GM18951 (cell line): ENCODE measurements around the gene SDR39U1.

Experiments
- POLR2A ChIP-seq: IDR thresholded peaks from 4 replicates; pipeline ENCODE4 v1.6.1; 2011; ENCODE audit warnings: mild to moderate bottlenecking; ENCODE audit not compliant: insufficient read length, insufficient read depth; ENCODE audit errors: extremely low read depth
- in situ Hi-C: fragments of 300-500 bp; cut with MboI; formaldehyde crosslinking; loops from one replicate; pipeline ENCODE4 v1.12.0; 2022; ENCODE audit warnings: low sequenced_read_pairs, mixed read lengths, inconsistent platforms; ENCODE audit not compliant: unreplicated experiment

Gene SDR39U1

DNA sequence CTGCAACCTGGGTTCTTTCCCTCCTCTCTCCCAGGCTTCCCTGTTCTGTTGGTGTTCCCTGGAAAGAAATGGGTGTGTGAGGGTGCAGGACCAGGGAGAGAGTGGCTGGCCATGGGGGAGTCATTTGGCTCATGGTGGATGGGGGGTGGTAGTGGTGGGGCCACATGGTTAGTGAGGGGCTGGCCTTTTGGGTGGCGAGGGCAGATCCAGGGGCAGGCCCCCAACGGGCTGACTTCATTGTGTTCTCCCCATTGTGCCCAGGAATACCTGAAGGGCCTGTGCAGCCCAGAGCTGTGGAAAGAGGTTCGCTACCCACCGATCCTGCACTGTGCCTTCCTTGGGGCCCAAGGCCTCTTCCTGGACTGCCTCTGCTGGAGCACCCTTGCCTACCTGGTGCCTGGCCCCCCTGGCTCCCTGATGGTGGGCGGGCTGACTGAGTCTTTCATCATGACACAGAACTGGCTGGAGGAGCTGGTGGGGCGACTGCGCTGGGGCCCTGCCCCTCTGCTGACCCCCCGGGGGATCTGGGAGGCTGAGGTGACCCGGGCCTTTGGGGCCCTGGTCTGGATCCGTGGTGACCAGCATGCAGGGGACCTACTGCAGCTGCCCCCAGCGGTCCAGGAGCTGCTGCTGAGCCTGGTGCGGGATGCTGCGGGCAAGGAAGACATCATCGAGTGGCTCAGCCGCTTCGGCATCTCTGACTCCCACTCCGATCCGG is 34.8 kb downstream of the SDR39U1 start:
- no peak for TF ChIP-seq POLR2A
- in situ Hi-C loops: no loop called here

DNA sequence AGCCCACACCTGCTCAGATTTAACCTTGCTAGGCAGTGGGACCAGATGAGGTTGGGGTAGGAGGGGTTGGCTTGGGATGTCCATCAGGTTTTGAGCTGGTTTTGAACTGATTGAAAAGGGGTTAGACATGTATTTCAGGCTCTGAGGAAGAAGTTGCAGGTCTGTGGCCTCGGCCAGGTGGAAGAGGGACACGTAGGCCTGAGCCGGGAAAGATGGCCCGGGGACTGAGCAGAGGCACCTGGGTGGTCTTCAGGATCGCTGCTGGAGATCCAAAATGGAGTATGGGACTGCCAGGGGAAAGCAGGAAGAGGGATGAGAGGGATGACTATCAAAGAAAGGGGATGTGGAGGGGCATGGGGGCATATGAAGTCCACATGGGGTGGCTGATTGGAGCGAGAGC is 36.2 kb downstream of the SDR39U1 start:
- no peak for TF ChIP-seq POLR2A
- in situ Hi-C loops: no loop called here

DNA sequence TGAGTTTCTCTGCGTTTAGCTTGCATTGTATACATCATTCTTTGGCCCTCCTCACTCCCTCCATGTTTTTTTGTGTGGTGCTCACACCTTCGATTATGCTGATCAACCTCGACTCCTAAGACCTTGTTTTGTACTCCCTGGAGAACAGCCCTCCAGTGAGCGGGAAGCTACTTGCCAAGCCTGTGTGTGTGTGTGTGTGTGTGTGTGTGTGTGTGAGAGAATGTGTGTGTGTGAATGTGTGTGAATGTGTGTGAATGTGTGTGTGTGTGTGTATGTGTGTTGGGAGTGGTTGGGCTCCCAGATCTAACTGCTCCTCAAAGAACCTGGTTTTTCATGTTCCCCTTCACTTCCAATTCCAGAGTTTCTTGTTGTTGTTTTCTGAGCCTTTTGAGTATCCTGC is 37.8 kb downstream of the SDR39U1 start:
- in situ Hi-C loops: no loop called here
- TF ChIP-seq POLR2A: no peak

DNA sequence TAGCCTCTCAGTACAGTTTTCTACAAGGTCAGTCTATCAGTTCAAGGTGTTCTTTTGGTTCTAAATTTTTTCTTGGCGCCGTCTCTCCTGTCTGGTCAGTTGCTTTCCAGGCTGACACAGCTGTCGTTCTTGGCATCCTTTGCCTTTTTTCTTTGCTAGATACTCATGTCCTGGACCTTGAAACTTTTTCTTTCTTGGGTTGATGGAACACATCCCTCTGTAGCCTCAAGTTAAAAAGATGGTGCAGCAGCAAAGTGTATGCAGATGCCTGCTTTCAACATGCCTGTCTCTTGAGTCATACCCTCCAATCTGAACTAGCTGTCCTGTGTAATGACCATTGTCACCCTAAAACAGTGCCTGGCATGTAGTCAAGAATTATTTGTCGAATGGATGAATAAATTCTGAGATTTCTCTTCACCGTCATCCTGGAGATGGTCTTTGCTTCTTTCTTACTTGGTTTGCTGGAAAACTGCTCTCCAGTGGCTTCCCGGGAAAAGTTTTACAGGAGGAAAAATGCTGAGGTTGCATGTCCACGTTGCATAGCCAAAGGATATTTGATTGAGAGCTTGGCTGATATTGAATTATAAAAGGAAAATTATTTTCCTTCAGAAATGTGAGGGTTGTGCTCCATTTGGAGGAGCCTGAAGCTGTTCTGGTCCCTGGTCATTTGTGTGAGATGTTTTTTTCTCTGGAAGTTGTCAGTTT is 39.1 kb downstream of the SDR39U1 start:
- in situ Hi-C loops: no loop called here
- TF ChIP-seq POLR2A: no peak

DNA sequence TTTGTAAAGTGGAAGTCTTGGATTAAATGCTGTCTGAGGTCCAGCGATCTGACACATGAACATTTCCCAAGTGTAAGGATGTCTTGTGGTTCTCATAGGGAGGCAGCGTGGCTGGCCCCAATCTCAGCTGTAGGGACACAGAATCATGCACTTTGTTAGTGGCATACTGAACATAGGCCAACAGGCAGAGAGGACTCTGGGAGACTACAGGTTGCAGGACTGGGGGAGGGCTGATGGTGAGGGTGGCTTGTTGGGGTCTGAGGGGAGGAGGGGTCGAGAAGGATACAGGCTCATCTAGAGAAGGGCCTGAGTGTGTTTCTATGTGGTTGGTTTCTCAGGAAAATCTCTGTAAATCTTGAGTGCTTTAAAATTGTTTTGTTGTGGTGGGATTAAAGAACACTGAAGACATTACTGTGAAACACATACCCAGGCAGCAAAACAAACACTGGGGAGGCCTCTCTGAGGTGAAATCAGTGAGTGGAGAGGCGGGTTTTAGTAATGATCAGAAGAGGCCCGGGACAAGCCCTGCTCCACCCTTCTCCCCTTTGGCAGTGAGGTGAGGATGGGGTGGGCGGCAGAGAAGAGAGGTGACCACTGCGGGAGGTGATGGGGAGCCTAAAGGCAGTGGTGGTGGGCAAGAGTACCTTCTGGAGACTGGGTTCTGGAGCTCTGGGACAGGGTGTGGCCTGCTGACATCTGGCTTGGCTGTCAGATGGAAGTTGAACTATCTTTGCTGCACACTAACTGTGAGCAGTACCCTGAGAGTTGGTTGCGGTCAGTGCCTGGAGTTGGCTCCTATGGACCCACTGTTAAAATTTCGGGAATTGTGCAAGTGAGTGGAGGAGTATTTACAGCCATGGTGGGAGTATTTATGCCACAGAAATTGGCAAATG is 40.5 kb downstream of the SDR39U1 start:
- no peak for TF ChIP-seq POLR2A
- in situ Hi-C loops: no loop called here

DNA sequence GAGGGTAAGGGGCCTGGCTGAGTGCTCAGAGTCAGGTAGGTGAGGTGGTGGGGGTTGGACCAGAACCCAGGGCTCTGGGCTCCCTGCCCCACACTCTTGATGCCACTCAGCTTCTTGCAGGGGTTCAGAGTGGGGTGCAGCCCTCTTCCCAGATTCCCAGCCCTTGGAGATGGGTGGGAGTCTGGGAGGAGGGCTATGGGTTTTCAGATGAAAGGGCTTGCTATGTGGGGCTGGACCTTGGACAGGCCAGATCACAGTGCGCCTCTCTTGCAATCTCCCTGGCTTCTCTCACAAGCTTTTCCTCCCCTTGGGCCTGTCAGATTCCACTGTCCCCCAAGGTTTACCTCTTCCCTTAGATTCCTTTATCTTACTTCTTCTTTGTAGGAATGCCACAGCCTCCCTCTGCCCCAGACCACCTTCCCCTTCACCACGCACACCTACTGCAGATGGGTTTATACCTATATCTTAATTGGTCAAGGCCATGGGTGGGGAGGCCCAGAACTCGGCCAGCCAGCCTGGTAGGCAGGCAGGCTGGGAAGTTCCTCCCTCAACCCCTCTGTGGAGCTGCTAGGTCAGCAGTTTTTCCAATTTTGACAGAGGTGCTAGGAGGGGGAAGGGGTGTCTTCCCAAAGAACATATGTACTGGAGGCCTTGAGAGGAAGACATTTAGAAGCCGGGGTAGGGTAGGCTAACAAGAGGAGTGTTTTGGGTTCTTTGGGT is 42.4 kb downstream of the SDR39U1 start:
- no peak for TF ChIP-seq POLR2A
- in situ Hi-C loops: no loop called here

DNA sequence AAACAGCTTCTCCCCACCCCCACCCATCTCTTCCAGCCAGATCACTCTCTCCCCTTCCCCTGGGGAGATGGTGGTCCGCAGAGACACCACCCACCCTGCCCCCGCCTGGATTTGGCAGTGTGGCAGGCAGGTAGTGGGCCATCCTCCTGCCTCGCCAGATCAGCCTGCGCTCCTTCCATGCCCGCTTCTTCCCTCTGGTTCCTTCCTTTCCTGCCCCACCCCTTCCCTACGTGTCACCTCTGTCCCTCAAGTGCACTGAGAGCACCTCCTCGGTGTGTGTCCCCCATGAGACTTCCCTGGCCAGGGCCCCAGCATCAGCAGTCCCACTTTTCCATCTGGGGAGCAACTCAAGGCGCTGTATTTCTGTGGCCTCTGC is 43.1 kb downstream of the SDR39U1 start:
- in situ Hi-C loops: no loop called here
- no peak for TF ChIP-seq POLR2A

DNA sequence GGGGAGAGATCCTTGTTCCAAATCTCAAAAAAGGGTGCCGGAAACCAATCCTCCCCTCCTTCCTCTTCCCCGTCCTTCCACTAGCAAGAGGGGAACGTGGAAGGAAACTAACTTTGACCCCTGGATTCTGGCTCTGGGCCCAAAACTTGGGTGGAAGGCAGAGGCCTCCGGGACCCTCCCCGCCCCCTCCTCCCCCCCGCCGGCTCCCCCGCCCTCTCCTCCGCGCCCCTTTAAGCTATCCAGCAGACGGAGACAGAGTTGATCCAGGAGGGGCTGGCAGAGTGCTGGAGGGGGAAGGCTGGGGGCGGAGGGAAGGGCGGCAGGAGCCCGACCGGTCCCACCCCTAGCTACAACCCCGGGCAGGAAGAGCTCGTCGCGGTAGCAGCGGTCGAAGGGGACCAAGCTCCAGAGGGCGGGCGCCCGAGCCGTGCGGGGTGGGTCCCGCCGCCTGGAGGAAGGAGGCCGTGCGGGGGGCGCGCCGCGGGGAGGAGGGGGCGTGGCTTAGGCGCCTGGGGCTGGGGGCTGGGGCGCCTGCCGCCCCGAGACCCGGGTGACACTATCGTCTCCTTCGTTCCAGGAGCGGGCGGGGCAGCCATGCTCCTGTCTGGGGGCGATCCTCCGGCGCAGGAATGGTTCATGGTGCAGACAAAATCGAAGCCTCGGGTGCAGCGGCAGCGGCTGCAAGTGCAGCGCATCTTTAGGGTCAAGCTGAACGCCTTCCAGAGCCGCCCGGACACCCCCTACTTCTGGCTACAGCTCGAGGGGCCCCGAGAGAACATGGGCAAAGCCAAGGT is 43.7 kb downstream of the SDR39U1 start, which contains the start of gene NYNRIN:
TSS of gene NYNRIN (plus strand) at position 351 of the 794 bp plus-strand sequence. CDS start at position 595, 244 bp downstream.
- no peak for TF ChIP-seq POLR2A
- in situ Hi-C loops: no loop called here

DNA sequence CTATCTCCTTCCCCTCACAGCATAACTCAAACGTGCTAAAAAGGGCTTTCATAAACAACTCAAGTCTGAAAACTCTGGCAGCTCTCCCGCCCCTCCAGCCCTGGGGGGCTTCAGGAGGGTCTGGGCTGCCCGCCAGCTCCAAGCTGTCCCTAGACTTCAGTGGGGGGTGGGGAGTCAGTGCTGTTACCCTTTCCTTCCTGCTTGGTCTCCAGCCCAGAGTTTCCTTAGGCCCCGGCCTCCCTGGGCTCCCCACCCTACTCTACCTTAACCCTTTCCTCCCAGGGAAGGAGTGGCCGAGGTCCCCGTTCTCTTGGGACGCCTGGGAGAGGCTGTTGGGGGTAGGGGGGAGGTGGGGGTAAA is 44.3 kb downstream of the SDR39U1 start:
- in situ Hi-C loops: no loop called here
- no peak for TF ChIP-seq POLR2A

DNA sequence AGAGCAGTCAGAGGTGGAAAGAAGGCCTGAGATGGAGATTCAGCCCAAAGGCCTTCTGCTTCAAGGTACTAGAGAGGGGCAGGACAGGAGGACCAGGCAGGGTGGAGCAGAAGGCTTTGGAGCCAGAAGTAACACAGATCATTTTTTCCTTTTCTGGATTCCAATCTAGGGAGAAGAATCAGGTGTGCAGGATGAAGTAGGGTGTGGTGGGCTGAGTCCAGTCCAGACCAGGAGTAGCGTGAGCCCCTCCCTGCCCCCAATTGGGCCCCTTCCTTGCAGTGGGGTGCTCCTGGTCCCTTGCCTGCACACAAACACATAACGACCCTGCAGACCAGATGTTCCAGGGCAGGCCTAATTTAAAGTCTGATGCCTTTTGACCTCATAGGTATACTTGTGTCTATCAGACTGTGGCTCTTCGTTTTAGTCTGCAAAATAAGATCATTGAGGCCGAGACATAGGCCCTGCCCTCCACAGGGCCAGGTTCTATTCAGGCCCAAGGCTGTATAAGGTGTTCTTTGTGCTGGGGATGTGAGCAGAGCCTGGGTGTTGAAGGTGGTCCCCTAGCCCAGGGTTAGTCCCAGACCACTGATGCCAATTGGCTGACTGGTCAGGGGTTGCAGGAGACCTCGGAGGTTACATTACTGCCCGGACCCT is 44.8 kb downstream of the SDR39U1 start:
- in situ Hi-C loops: no loop called here
- no peak for TF ChIP-seq POLR2A

DNA sequence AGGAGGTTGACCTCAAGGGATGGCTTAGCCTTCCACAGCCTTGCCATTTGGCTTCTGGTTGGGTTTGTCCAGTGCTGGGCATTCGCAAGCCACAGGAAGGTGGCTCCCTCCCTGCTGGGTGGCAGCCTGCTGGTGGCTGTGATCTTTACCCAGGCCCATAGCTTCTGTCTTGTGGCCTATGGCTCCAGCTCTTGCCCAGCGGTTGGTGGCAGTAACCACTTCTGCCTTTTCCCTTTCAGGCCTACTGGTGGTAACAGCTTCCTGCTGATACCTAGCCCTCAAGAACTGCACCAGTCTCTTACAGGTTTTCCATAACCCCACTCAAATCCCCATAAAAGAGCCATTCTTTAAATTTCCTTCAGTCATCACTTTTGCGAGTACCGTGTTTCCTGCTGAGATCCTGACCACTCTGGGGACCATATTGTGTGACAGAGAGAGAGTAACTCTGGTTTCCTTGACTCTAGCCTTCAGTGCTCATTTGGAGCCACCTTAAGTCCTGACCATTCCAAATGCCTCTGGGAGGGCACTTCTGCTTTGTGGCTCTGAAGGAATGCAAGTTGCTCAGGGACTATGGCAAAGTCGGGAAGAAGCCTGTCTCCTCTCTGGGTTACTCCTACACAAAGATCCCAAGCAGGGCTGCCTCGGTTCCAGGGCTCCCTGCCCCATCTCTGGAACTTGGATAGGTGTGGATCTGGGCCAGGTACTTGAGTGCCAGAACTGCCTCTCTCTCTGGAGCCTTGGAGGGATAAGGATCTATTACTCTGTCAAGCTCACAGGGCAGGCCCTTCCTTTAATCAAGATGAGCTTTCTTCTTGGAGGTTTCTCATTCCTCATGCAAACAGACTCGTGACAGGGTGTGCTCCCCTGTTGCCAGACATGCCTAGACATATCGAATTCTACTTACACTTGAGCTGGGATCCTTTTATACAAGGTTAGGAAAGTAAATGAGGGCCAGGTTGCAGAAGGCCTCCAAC is 46.7 kb downstream of the SDR39U1 start:
- no peak for TF ChIP-seq POLR2A
- in situ Hi-C loops: no loop called here
